HG02623 (cell line): Measurements from ENCODE around the gene PKDREJ.
"Not testable (repeated sequence)": the region's sequence is repeated elsewhere in the genome, so short reads cannot be mapped to it uniquely, and the experiment has no call there.

Source experiments
- ATAC-seq: cut with Tn5 transposase; IDR thresholded peaks from one replicate; pipeline ENCODE4 v1.9.1; 2021; ENCODE audit warnings: moderate library complexity; ENCODE audit not compliant: unreplicated experiment

Gene PKDREJ

DNA sequence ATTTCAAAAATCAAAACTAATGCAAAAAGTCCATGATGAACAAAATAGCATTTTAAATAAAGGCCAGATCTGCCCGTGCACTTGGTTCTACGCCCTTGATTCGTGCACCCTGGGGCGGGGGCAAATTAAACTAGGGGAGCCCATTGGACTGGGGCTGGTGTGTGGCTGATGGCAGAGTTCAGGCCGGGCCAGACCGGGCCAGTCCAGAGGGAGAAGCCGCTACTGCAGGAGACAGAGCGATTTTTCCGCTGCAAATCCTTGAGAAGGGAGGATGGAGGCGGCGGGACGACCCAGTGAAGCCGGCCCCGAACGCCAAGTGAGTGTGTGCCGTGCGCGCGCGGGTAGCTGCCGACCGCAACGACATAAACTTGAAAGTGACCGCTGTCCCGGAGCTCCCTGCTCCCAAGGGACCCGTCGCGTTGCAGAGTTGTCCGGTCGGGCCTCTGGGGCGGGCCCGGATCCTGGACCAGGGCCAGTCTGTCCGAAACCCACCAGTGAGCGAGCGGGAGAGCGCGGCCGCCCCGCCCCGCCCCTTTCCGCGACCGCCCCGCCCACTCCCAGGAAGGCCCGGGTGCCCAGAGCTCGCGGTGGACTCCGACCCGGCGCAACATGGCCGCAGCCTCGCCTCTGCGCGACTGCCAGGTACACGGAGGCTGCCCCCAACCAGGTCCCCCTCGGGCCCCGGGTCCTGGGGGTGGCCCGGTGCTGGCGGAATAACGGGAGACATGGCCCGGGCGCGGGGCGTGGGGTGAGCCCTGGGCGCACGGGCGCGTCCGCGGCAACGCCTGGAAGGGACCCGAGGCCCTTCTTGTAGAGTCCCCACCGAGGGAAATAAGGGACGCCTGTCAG is 4.5 kb upstream of the PKDREJ start, which contains the start of gene TTC38:
TTC38 (plus strand) TSS at position 578 of the 849 bp plus-strand sequence; CDS start at position 610, 32 bp downstream.
- peak; percentile 71 for ATAC-seq

DNA sequence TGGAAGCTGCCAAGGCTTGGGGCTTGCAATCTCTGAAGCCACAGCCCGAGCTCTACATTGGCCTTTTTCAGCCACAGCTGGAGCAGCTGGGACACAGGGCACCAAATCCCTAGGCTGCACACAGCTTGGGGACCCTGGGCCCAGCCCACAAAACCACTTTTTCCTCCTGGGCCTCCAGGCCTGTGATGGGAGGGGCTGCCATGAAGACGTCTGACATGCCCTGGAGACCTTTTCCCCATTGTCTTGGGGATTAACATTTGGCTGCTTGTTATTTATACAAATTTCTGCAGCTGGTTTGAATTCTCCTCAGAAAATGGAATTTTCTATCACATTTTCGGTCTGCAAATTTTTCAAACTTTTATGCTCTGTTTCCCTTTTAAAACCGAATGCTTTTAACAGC is 2.5 kb upstream of the PKDREJ start:
- ATAC-seq = not testable (repeated sequence)

DNA sequence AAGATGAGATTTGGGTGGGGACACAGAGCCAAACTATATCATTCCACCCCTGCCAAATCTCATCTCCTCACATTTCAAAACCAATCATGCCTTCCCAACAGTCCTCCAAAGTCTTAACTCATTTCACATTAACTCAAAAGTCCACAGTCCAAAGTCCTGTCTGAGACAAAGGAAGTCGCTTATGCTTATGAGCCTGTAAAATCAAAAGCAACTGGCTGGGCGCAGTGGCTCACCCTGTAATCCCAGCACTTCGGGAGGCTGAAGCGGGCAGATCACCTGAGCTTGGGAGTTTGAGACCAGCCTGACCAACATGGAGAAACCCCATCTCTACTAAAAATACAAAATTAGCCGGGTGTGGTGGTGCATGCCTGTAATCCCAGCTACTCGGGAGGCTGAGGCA is 1.4 kb upstream of the PKDREJ start:
- not testable (repeated sequence) for ATAC-seq

DNA sequence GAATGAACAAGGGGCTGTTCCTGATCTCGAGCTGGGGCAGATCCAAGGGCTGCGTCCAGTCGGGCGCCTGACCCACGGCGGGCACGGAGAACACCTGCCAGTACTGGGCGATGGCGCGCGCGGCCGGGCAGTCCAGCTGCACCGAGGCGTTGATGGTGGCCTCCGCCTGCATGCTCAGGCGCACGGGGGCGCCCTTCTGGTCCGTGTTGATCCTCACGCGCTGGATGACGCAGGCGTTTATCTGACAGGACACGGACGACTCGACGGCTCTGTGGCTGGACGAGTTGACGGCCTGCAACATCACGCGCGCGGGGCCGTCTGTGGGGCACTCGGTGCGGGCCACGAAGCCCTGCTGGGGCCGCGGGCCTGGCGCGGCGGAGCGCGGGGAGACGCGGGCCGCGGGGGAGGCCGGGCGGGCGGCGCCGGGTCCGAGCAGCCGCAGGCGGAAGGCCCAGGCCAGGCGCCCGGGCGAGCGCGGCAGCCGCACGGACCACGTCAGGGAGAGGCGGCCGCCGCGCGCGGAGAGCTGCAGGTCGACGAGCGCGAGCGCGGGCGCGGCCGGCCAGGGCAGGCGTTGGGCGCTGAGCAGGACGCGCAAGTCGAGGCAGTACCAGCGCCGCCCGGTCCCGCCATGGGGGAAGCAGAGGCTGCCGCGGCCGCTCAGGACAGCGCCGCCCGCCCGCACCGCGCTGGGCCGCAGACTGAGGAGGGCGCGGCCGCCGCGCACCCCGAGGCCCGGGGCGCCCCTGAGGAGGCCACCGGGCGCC is 511 bp downstream of the PKDREJ start:
- ATAC-seq = no peak

DNA sequence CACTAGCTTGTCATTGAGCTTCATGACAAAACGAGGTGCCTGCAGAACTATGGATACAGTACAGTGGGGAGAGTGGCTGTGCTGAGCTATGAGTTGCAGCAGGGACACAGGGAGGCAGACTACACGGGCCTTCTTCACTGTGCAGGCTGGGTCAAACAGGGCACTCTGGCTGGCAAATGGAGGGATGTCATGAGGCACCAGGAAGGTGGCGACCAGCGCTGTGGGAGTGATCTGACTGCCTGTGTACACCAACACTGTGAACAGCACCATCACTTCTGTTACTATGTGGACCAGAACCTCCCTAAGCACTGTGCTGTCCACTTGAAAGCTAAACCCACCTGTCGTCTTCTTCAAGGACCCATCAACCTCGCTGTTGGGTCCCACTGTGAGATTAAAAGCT is 3.1 kb downstream of the PKDREJ start:
- no peak for ATAC-seq

DNA sequence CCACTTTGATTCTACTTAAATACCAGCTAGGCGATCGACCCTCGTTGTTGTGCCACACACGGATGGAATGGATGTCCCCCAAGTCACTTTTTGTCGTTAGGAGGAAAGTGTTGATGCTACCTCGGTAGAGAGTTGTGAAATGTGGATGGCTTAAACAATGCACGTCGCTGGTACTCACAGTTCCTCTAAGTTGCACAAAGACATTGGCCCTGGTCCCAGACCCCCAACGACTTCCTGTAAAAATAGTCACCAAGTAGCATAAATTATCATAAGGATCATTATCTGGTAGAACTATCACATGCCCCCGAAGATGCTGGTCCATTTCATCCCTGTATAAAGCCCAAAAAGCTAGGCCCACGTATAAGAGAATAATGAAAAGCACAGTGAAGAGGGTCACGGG is 3.8 kb downstream of the PKDREJ start:
- ATAC-seq = no peak

DNA sequence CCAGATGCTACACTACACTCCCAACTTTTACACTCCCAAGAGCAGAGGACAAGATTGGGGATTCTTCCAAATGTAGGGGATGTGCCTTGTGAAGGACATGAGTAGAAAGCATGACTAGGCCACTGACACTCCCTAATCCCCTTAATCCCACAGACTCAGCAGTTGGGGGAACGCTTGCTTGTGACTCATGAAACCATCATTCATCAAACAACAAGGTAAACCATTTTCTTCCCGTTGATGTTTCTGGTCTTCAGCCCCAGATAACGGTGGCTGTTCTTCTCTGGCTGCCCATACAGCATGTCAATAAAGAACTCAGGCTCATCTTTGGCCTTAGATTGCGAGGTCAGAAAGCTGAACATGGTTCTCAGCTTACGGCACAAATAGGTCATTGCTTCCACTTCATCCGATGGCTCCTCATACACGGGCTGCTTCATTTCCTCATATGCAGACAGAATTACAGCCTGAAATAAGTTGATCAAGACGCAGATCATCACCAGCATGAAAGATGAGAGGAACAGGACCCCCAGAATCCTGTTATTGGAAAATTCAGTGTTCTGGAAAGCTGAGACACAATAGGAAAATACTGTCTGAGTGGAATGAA is 6.7 kb downstream of the PKDREJ start:
- ATAC-seq = no peak

DNA sequence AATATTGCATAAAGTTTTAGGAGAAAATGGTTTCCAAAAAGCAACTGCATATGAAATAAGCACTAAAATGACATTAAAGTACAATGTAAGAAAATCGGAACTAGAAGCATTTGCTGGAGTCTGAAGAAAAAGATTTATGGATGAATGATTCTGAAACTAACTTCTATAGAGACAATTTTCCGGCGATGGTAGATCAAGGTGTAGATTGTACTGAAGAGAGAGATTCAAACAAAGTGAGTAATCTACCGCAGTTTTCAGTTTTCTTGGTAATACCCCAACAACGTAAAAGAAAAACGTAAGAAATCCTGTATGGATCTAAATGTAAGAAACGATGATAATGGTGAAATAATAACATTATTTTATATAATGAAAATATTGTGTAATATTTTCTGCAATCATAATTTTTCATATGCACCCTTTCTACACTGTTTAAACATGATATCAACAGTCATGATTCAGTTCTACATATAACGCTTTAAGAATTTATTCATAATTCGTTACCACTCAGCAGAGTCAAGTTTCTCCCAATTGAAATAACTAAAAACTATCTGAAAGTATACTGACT is 11.2 kb downstream of the PKDREJ start:
- no peak for ATAC-seq

DNA sequence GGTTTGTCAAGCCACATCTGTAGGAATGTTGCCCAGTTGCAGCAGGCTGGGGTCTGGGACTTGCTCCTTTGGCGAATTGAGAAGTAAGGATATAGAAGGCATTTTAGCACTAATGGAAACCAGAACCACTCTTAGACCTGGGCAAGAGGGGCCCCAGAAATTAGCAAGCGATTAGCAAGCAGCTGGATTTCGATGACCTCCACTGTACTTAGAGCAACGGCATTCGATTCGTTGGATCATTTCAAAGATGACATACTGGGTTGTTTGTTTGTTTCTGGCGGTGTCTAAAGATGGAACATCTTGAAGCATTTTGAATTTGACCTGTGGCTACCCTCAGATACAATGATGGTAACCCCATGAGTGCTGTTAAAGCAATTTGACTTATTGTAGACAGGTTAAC is 11.9 kb downstream of the PKDREJ start:
- no peak for ATAC-seq

DNA sequence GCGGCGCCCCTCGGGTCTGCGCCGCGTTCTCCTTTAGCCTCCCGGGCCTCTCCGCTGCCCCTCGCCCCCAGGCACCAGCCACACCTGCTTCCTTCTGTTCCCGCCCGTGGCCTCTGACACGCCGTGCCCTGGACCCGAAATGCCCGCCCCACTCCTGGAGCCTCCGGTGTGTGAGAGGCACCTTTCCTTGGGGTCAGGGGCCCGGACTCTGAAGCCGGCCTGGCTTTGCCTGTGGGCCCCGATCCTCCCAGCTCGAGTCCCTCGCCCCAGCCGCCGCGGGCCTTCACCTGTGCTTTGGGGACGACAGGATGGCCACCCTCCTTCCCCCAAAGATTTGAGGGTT is 12.4 kb downstream of the PKDREJ start:
- ATAC-seq = peak; percentile 15

DNA sequence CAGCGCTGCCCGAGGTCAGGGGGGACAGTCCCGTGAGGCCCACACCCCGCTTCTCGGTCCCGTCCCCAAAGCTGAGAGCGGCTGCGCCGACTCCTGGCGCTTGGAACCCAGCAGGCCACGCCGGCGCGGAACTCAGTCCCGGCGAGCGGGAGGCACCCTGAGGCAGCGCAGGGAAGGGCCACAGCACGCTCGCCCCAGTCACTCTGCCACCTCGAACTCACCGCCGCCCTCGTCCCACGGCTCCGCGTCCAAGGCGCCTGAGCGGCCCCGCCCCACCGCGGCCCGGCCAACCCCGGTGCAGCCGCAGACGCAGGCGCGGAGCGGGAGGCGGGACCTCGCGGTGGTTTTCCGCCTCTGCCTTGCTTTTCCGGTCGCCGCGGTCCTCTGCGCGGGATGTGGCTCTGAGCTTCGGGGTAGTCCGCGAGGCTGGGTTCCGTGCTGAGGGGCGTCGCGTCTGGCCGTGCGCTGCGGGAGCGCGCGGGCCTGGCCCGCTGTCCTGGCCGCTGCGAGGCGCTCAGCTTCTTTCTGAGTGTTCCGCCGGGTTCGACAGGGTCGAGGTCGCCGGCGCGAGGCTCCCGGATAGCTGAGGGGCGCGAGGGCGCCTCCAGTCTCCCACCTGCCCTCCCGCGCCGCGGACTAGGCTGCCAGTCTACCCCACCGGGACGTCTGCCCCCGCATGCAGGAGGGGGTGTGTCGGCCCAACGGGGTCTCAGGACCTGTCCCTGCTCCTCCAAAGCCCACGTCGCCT is 12.9 kb downstream of the PKDREJ start, which contains the start of gene CDPF1:
CDPF1 (minus strand) TSS at position 259 of the 748 bp plus-strand sequence. CDS start 2,009 bp downstream, outside the sequence.
- peak; percentile 82 for ATAC-seq

DNA sequence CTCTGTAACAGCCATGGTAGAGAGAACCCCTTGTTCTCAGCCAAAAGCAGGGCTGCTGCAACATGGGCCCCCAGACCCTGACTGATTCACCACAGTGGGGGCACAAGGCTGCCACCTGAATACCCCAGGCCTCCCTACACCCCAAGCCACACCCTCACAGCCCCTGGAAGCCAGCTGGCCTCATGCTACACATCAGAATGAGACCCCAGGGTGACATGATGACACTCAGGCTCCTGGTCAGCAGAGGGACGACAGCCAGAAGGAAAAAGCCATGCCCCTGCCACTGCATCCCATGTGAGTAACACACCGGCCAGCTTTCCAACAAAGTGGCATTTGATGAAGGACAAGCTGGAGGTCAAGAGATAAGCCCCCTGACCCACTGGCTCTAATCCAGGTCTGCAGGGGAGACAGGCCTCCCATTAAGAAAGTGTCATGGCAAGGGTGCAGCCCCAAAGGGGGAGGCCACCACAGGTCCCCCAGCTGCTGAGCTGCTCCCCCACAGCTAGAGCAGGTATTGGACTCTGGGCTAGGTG is 15.6 kb downstream of the PKDREJ start:
- no peak for ATAC-seq

DNA sequence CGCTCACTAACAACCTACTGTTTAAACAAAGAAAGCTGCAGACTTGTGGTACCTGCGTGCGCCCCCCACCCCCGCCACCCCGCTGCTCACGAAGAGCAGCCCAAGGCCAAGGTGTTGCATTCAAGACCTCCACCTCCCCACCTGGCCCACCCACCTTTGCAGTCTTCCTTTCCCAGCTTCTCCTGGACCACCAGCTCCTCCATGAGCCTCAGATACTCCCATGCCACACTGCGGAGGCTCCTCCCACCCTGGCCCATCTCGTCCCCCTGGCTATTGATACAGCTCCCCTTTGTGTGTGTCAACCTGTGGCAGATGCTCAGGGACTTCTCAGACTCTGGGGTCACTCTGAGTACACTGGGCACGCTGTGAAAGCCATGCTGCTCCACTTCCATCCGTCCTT is 17.0 kb downstream of the PKDREJ start:
- ATAC-seq = no peak

DNA sequence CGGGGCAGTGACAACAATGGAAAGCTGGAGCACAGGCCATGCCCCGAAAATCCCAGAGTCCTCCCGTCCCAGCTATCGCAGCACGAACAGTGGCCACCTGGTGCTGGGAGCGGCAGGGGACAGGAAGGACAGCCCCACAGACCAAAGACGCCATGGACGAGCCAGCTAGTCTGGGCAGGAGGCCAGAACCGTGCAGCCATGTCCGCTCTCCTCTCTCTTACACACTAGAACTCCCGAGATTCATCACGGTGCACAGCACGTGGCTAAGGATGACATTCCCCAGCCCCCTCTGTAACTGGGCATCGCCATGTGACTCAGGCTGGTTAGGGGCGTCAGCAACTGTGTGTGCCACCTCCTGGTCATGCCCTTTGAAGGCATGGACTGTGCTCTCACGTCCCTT is 17.6 kb downstream of the PKDREJ start:
- no peak for ATAC-seq

DNA sequence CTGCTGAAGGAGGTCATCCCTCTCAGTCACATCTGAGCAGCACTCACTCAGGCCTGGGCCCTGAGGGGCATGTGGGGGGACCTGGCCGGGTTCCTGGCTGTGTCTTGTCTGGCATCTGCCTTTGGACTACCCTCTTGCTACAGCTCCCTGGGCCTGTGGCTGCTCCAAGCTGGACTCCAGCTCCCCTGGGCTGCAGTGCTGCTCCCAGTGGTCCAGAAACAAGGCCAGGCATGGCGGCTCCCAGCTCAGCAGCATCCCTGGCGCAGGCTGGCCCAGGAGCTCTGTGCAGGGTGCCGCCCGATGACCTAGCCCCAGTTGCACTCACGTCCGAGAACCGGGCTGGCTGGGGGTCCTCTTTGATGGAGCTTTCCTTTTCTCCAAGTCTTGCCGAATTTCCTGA is 18.4 kb downstream of the PKDREJ start:
- ATAC-seq = no peak

DNA sequence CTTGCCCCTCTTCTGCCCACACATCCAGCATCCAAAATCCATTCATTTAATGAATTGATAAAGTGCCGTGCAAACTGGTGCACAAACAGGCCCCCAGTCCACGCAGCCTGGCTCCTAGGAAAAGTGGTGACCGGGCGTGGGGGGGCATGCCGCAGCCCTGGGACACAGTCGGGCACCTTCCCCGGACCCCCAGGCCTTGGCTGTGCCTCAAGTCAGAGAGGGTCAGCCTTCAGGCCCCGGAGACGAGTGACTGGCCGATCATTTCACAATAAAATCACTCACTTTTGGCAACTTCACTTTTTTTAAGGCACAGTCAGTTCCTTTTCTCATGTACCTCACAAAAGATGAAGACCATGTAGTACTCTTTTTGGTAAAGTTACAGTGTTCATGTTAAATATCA is 21.1 kb downstream of the PKDREJ start:
- ATAC-seq = no peak

DNA sequence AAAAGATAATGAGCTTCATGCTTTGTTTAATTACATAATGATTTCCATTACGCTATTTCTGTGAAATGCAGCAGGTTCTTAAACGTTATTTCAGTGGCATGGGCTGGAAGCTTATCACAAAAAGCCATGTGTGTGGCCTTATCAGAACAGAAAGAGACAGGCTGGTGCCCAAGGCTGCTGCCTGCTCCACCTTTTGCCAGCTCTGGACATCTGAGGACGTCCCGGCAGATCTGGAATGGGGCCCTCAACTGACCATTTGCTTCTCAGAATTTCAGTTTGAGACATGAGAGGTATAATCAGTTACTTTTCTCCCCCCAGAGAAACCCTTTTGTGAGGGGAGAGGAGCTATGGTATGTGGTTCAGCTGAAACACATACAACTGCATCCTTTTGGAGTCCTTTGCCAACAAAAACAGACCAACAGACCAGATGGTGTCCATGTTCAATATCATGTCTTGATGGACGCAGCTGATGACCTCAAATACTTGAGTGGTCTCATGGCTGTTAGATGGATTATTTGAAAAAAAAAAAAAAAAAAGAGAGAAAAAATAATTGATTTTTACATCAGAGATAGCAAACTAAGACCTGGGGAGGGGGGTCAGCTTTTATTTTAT is 21.6 kb downstream of the PKDREJ start:
- no peak for ATAC-seq

DNA sequence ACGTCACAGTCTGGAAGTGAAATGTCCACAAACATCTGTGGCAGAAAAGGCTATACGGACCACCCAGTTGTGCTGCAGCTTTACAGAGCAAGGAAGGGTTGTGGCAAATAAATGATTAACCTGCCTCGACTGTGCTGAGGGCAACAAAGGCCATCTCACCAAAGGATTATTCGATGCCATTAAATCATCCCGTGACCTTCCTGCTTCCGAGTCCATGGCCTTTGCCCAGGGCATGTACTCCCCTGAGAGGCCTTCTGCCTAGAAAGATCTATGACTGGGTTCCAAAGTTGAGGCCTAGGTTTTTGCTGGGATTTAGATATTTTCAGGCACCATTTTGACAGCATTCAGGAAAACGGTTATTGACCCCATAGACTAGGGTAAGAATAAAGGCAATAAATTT is 22.2 kb downstream of the PKDREJ start:
- no peak for ATAC-seq

DNA sequence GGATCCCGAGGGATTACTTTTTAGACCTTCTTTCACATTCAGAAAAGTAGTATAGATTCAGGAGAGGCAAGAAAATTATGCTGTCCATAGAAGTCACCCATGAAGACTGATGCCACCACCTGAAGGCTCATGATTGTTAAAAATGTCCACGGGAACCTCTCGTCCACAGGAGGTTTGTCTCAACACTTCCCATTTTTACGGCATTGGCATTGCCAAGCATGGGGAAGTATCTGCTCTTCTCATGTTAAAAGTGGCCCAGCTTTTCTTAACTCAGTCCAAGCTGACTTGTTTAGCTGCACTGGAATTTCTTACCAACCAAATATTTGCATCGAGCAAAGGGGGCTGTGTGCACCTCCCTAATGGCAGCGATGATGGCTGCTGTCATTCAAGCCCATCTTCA is 22.6 kb downstream of the PKDREJ start:
- no peak for ATAC-seq

DNA sequence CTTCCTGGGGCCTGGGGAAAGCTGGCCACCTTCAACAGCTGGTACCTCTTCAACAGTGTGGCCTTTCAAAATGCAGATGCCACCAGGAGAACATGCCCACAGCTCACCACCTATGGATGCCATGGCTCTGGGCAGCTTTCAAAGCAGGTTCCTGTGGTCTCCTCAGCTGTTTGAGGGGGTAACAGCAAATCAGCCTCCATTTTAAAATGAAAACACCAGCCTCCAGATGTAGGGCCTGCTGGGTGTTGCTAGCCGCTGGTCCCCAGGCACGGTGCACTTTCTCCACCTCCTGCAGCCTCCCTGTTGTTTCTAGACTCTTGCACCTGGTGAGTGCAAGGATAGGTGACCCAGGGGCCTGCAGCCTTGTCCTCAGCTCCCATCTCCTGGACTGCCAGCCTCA is 23.1 kb downstream of the PKDREJ start:
- no peak for ATAC-seq
